ENCODE data around the gene PHACTR1. TPM values are rescaled to one million over a fixed set of nuclear protein-coding genes. Genes with fewer than 3 reads are reported as not detected.

The PHACTR1 gene
- polyA plus RNA-seq, 1 donor, result 7.0 TPM

GRCh38 chr6:12802440-12802839 is 85.9 kb downstream of the PHACTR1 start:
- DNase-seq (ENCODE audit: low read depth), result no peak

- DNase-seq (ENCODE audit: low read depth), result no peak
Observed at GRCh38 chr6:12803486-12803885, 86.9 kb downstream of the PHACTR1 start.

- DNase-seq (ENCODE audit: low read depth), result no peak
Observed at GRCh38 chr6:12804952-12805645, 88.5 kb downstream of the PHACTR1 start.

GRCh38 chr6:12806136-12806535 is 89.6 kb downstream of the PHACTR1 start:
- no peak for DNase-seq (ENCODE audit: low read depth)

GRCh38 chr6:12806796-12807195 is 90.2 kb downstream of the PHACTR1 start:
- DNase-seq (ENCODE audit: low read depth), result no peak

GRCh38 chr6:12811519-12811918 is 95.0 kb downstream of the PHACTR1 start:
- DNase-seq (ENCODE audit: low read depth), result no peak

- DNase-seq (ENCODE audit: low read depth), result no peak
Observed at GRCh38 chr6:12813321-12813720, 96.8 kb downstream of the PHACTR1 start.

- DNase-seq (ENCODE audit: low read depth), result no peak
Observed at GRCh38 chr6:12814015-12814414, 97.4 kb downstream of the PHACTR1 start.

GRCh38 chr6:12815089-12815488 is 98.5 kb downstream of the PHACTR1 start:
- DNase-seq (ENCODE audit: low read depth), result no peak

GRCh38 chr6:12815884-12816600 is 99.5 kb downstream of the PHACTR1 start:
- no peak for DNase-seq (ENCODE audit: low read depth)

- DNase-seq (ENCODE audit: low read depth), result no peak
Observed at GRCh38 chr6:12818324-12818723, 101.8 kb downstream of the PHACTR1 start.

- no peak for DNase-seq (ENCODE audit: low read depth)
Observed at GRCh38 chr6:12823847-12824246, 107.3 kb downstream of the PHACTR1 start.

GRCh38 chr6:12826584-12826983 is 110.0 kb downstream of the PHACTR1 start:
- no peak for DNase-seq (ENCODE audit: low read depth)

GRCh38 chr6:12827921-12828320 is 111.4 kb downstream of the PHACTR1 start:
- DNase-seq (ENCODE audit: low read depth), result no peak

GRCh38 chr6:12832226-12832735 is 115.7 kb downstream of the PHACTR1 start:
- DNase-seq (ENCODE audit: low read depth), result no peak

- no peak for DNase-seq (ENCODE audit: low read depth)
Observed at GRCh38 chr6:12836009-12836408, 119.4 kb downstream of the PHACTR1 start.

GRCh38 chr6:12841619-12842018 is 125.1 kb downstream of the PHACTR1 start:
- DNase-seq (ENCODE audit: low read depth), result no peak

GRCh38 chr6:12842114-12842513 is 125.5 kb downstream of the PHACTR1 start:
- no peak for DNase-seq (ENCODE audit: low read depth)

- no peak for DNase-seq (ENCODE audit: low read depth)
Observed at GRCh38 chr6:12842658-12843057, 126.1 kb downstream of the PHACTR1 start.

GRCh38 chr6:12844284-12845223 is 128.0 kb downstream of the PHACTR1 start:
- no peak for DNase-seq (ENCODE audit: low read depth)

- no peak for DNase-seq (ENCODE audit: low read depth)
Observed at GRCh38 chr6:12845224-12846004, 128.8 kb downstream of the PHACTR1 start.

Data from forelimb muscle (tissue), 1 donor.